Right lobe of liver (tissue), 4 donors: ENCODE measurements around the gene VPS54.
"Not testable (repeated sequence)": the region's sequence is repeated elsewhere in the genome, so short reads cannot be mapped to it uniquely, and the experiment has no call there.

Source experiments
- CTCF ChIP-seq, 4 donors: fragments of 200-600 bp in 3 of 4; fragments of 450-650 bp in 1 of 4; IDR thresholded peaks; one replicate each; pipeline versions ENCODE4 v1.5.1 to v1.8.0; 2016 to 2022; ENCODE audit warnings: antibody characterized with exemption in 4 of 4, mild to moderate bottlenecking in 2 of 4
- POLR2A ChIP-seq: fragments of 450-650 bp; IDR thresholded peaks from one replicate; pipeline ENCODE4 v1.6.1; 2017; ENCODE audit warnings: antibody characterized with exemption, mild to moderate bottlenecking
- donor health status: DM: no; HTN: no; CAD: no.
- donor health status: DM: no; HTN: no; CAD: no.
- donor health status: DM: no; HTN: yes; CAD: no.

GRCh38 chr2:63988842-63989436 is 30.3 kb downstream of the VPS54 start:
- not testable (repeated sequence) for TF ChIP-seq CTCF (IDR thresholded peaks at IDR 0.05); POLR2A
